HG03432 (cell line): ENCODE measurements around the gene SCAMP4.
"Not testable (repeated sequence)": the region's sequence is repeated elsewhere in the genome, so short reads cannot be mapped to it uniquely, and the experiment has no call there.

Experiments
- ATAC-seq: cut with Tn5 transposase; IDR thresholded peaks from one replicate; pipeline ENCODE4 v1.9.1; 2021; ENCODE audit warnings: mild to moderate bottlenecking, moderate library complexity; ENCODE audit not compliant: unreplicated experiment

SCAMP4 gene

DNA sequence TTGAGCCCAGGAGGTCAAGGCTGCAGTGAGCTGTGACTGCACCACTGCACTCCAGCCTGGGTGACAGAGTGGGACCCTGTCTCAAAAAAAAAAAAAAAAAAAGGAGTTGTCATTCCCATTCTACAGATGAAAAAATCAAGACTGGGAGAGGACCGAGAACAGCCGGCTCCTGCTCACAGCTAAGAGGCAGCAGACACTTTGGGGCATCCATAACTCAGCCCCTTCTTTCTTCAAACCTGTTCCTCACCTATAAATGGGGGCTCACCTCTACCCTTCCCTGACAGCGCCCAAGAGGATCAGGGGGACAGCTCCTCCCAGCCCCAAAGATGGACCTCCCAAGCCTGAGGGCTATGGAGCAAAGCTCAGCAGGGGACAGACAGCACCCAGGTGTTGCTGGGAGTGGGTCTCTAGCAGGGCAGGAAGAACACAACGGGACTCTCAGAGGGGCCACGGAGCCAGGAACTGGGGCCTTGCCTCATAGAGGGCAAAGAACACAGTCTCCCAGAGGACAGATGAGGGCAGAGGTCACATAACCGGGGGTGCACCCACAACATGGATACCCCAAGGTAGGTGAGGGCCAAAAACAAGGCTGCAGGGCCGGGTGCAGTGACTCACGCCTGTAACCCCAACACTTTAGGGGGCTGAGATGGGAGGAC lies 38.4 kb upstream of the SCAMP4 start:
- no peak for ATAC-seq

DNA sequence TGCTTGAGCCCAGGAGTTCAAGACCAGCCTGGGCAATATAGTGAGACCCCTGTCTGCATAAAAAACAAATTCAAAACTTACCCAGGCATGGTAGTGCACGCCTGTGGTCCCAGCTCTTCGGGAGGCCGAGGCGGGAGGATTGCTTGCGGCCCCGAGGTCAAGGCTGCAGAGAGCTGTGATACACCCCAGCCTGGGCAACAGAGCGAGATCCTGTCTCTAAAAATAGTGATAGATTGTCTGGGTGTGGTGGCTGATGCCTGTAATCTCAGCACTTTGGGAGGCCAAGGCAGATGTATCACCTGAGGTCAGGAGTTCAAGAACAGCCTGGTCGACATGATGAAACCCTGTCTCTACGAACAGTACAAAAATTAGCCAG lies 37.9 kb upstream of the SCAMP4 start:
- no peak for ATAC-seq

DNA sequence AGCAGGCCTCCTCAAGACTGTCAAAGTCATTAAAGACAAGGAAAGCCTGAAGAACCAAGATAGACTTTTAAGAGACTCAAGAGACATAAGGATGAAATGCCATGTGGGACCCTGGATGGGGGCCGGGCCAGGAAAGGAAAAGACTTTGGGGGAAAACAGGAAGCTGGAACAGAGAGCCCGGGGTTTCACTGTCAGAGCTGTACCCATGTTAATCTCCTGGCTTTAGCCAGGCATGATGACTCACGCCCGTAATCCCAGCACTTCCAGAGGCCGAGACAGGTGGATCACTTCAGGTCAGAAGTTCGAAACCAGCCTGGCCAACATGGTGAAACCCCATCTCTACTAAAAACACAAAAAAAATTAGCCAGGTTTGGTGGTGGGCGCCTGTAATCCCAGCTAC lies 36.2 kb upstream of the SCAMP4 start:
- no peak for ATAC-seq

DNA sequence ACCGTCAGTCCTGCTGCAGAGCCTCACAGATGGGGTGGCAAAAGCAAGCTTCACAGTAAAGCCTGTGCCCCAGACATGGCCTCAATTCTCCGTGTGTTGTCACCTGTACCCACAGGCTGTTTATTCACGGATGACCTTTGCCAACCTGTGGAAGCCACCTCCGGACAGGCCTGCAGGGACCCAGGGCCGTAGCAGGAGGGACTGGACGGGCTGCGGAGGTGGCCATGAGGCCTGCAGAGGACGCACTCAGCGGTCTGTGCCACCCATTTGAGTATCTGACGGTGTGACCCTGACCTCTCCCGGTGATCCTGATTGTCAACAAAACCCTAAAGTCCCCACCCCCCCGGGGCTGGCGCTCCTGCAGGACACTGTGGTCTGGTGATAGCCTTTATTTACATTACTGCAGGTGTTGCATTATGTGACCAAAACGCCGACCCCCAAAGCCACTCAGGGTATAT lies 34.0 kb upstream of the SCAMP4 start:
- no peak for ATAC-seq

DNA sequence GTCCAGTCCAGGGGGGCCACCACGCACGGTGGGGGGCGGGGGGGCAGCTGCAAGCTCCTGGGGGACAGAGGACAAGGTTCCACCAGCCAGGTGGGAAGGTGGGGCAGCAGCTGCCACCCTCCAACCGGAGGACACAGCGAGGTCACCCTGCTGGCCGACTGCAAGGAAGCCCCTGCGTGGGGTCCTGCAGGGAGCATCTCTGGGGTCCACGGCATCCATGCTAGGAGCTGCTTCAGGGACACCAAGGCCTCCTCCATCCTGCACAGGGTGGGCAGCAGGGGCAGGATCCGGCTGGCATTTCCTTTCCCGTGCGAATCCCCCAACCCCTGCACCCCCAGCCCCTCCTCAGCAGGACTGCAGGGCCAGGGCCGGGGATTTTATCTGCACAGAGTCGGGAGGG lies 33.6 kb upstream of the SCAMP4 start:
- ATAC-seq, result no peak

DNA sequence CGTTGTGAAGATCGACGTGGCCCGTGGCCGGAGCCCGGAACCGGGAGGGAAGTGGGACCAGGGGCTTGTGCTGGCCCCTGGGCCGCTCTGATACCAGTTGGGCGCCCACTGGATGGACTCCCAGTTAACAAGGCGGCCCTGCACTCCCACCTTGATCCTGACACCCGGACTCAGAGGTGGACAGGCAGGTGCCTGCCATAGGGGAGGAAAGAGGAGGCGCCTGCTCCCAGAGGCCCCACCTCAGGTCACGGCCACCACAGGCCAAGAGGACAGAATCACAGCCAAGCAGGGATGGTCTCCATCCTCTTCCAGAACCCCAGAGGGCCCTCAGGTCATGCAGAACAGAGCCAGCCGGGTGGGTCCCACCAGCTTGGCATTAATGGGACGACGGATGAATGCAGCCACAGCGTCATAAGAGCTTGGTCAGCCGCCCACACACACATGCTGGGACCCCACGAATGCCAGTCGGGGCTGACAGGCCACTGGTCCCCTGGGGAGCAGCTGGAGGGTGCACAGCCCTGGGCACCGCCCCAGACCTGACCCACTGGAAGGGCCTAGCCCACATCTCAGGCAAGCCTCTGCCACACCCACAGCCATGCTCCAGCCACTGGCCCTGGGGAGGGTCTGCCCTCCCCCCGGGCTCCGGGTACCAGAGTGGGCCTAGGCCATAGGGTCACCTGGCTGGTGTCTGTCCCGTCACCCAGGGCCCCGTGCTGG lies 32.2 kb upstream of the SCAMP4 start:
- ATAC-seq, result no peak

DNA sequence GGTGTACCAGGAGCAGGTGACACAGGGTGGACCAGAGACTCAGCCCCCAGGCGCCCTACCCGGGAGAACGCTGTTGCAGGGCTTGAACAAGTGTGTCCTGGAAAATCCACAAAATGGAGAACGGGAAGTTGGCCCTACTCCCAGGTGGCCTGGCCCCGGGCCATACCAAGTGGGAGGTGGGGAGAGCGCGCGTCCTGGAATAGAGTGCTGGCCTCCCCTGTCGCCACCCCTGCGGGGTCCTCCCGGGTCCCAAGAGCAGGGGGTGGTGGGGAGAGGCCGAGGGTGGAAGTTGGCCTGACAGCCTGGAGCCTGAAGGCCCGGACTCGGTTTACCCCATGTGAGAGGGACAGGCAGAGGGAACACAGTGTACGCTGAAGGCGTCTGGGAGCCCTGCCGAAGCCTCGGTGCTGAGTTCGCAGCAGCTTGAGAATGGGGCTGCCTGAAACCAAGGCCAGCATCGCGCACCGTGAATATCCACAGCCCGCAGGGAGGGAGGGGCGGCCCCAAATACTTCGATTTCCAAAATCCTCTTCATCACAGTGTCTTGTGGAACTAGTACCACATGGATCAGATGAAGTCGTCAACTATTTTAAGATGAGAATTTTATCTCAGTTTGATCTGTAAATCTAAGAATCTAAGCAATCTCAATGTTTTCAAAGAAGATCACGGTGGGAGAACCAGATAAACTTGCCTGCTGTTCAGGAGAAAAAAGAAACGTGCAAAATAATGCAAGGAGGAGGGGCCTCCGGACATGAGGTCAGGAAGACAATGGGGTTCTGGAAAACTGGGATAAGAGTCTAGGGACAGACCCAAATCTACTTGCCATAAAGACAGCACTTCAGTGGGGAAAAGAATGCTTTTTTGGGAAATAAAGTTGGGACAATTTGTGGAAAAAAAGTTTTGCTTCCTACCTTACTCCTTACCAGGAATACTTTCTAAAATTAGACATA lies 31.4 kb upstream of the SCAMP4 start:
- ATAC-seq, result no peak

DNA sequence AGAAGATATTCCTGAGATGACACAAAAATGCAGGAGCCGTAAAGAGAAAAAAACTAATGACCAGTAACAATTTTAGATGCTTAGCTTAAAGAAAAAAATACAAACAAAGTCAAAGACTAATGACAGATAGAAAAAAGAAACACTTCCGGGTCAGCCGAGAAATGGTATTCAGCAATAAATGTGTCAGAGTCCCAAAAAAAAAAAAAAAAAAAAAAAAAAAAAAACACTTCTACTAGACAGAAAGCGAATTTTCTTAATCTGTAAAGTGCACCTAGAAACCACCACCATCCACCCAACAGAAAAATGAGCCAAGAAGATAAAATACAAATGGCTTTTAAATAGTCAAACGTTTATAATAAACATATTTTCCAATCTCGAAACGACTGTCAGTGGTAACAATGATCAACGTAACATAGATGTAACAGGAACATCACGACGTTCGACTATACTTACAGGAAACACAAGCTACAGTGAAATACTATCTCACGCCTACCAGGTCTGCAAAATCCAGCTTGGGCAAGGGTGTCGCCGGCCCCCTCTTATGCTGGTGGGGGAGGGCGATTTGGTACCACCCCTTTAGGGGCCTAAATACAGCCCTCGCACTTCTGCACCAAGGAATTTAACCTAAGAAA lies 30.5 kb upstream of the SCAMP4 start:
- ATAC-seq, result no peak

DNA sequence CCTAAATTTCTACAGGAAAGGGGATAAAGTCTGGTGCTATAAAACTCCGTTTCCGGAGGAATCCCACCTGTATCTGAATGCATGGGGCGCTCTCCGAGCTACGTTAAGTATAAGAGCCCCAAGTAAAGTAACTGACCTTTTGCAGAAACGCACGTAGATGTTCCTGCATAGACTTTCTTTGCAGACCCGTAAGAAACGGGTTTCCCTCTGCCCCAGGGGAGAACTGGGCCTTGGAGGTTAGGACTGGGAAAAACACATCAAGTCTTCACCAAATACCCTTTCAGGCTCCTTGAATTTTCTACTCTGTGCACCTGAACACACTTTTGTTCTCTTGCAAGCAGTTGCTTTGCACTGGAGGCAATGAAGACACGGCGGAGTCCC lies 29.9 kb upstream of the SCAMP4 start:
- not testable (repeated sequence) for ATAC-seq

DNA sequence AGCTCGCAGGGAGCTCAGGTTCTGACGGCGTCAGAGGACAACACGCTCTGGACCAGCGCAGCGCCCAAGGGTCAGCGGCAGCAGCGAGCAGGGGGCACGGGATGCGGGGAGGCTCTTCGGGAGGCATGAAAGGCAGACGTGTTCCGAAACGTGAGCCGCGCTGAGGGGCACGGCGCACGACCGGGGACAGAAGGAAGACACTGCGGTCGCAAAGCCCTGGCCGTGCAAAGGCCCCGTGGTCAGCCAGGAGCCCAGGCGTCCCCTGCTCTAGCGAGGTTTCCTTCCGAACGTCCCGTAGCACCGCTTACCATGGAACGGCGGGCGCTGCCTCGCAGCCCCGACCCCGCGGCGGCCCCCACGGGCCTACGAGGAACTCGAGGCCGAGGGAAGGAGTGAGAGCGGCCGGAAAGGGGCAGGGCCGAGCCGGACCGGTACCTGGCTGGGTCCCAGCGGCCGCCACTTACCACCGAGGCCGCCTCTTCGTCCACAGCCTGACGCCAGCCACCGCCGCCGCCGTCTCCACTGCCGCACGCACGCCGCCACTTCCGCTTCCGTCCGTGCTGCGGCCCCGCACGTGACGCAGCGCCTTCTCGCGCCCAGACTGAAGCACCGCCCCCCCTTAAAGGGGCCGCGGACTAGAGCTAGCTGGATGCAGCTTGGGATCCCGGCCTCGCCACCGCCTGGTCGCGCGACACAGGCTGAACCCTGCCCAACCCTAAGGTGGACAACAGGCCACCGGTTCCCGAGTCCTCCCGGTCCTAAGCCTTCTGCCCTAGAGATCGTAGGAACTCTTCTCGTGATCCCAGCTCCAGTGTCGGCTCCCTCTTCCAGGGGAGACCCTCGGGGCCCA lies 29.3 kb upstream of the SCAMP4 start:
- peak; percentile 84 for ATAC-seq

DNA sequence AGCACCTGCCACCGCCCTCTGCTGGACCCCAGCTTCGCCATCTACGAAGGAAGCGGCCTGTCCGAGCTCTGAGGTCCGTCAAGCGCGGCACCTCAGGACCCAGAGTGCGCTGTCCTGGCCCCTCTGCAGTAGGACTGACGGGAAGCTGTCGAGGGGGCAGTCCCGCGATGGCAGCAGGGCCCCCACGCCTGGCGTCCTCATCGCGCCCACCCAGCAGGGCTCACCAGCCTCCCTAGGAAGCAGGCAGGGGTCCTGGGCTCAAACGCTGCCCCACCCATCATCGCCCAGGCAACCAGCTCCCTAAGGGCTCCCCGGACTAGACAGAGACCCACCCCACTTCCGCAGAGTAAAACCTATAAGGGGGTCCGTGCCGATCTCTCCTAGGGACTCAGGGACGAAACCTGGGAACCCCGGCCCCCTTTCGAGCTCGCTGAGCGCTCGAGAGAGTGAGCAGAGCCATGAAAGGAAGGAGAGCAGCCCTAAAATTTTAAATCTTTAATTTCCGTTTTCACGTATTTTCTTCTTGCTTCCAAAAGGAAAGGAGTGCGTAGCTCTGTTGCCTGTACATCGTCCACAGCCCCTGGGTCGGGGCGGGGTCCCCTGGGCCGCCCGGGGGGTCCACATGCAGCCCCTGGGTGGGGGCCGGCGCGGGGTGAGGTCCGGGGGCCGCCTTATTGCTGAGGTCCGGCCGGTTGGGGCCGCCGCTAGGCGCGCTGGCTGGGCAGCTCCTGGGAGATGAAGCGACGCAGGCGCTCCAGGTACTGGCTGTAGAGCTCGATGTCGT lies 28.5 kb upstream of the SCAMP4 start:
- ATAC-seq, result not testable (repeated sequence)

DNA sequence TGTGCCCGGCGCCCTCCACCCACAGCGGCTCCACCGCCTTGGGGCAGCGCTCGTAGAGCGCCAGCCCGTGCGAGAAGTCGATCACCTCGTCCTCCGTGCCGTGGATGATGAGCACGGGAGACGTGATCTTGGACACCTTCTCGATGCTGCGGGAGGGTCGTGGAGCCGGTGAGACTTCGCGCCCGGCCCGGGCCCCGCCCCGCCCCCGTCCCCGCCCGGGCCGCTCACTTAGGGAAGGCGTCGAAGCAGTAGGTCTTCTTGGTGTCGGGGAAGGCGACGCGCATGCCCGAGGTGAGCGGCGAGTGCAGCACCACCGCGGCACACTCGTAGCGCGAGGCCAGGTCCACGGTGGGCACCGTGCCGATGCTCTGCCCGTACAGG lies 27.9 kb upstream of the SCAMP4 start:
- ATAC-seq, result not testable (repeated sequence)

DNA sequence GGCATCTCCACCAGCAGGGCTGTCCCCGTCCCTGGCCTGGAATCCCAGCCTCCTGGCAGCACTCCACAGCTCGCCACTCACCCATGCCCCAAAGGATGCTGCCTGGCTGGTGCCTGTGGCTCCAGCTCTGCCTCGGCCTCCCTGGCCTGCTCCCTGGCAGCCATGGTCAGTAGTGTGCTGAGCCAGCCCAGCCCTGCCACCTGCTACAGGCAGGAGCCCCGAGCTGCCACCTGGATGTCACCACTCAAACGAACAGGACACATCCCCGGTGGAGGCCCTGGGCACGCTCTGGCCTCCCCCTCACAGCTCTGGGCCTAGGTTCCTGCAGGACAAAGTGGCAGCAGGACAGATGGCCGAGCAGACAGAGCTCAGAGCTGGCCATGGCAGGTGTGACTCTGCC lies 26.6 kb upstream of the SCAMP4 start:
- ATAC-seq, result not testable (repeated sequence)

DNA sequence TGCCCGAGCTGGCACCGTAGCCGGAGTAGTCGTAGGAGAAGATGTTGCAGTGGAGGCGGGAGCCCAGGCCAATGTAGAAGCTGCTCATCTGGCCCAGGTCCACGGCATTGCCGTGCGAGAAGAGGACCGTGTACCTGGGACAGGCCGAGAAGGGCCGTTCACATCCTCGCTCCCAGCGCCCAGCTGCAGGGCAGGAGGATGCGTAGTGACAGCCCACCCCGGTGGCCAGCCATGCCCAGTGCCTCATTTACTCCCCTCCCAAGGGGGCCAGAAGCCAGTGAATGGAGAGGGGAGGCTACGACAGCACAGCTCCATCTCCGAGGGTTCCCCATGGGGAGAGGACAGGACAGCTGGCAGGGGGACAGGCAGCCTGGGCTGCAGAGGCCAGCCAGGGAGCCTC lies 25.2 kb upstream of the SCAMP4 start:
- ATAC-seq, result not testable (repeated sequence)

DNA sequence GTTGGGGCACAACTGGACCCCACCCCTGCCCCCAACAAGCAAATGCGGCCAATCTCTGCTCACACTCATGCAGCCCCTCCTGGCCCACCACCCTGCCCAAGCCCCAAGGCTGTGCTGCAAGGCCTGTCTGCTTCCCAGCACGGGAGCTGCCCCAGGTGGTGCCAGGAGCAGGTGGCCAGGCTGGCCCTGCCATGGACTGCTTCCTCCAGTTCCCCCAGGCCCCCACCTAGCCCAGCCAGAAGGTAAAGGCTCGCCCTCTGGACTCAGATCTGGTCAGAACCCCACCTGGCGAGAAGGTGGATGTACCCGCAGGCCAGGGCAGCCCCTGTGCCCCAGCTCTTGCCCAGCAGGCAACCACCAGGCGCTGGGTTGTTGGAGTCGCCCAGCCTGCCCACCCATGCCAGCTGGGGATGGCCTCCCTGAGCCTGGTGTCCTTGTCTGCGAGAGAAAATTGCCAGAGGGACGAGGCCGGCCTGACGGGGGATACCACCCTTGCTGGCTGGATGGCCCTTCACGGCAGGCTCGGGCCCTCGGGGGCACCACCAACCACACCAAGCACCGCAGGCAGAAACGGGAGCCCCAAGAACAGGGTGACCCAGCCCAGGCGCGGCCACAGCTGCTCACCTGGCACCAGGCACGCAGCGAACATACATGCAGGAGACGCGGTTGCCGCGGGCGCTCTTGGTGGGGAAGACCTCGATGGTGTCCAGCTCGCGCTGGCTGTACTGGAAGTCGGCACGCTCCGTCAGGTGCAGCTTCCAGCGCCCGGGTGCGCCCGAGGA lies 24.4 kb upstream of the SCAMP4 start:
- no peak for ATAC-seq

DNA sequence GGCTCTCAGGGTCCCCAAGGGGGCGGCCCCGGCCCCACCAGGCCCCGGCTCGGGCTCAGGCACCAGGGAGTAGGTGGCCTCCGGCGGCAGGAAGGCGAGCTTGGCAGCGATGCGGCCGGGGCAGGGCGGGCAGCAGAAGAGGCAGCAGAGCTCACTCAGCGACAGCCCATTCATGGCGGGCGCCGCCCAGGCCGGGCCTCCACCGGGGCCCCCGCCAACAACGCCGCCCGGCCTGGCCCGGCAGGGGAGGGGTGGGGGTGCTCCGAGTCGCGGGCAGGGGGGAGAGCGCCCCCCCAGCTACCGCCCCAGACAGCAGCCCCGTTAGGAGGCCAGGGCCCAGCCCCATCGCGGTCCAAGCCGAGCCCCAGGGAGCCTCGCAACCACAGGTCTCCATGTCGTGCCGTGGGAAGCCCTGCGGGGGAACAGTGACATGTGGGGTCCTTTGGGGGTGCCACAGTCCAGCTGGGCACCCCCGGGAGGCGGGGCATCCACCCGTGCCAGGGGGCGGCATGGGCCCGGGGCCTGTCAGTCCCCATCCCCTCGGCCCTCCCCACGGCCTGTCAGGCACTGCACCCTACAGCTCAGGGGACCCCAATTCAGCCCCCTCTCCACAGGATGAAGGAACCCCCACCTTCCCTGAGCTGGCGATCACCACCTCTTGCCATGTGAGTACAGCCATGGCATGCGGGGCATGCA lies 23.7 kb upstream of the SCAMP4 start:
- ATAC-seq, result not testable (repeated sequence)

DNA sequence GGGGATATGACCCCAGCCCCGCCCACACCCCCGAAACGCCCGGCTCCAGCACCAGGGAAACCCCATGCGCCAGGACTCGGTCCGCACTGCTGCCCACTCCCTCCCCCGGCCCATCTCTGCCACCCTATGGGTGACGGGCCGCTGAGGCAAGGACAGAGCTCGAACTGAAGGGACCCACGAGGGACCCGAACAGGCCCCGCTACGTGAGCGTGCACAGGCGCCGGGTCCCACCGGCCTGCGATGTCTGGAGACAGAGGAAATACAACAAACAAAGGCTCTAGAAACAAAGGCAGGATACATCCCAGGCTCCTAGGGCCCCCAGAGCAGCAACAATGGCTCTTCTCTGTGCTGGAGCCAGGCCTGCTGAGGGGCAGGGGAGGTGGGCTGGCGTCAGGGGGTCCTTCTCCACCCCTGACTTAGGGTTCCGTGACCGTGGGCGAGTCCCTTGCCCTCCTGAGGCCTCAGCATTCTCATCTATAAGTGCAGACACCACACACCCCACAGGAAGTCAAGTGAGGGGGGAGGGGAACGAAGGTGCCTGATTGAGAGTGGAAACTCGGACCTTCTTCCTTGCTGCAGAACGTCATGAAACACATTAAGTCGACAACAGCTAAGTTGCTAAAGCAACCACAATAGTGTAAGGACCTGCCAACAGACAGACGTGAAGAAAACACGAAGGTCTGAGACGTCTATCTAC lies 23.0 kb upstream of the SCAMP4 start:
- no peak for ATAC-seq
